NCI-H2029 (cell line): Measurements from ENCODE around the gene YLPM1.
"Not testable (repeated sequence)": the region's sequence is repeated elsewhere in the genome, so short reads cannot be mapped to it uniquely, and the experiment has no call there.

Experiments used
- DNase-seq: peaks from one replicate; lab custom pipeline; 2025; lab: John Stamatoyannopoulos, UW

The YLPM1 gene

DNA sequence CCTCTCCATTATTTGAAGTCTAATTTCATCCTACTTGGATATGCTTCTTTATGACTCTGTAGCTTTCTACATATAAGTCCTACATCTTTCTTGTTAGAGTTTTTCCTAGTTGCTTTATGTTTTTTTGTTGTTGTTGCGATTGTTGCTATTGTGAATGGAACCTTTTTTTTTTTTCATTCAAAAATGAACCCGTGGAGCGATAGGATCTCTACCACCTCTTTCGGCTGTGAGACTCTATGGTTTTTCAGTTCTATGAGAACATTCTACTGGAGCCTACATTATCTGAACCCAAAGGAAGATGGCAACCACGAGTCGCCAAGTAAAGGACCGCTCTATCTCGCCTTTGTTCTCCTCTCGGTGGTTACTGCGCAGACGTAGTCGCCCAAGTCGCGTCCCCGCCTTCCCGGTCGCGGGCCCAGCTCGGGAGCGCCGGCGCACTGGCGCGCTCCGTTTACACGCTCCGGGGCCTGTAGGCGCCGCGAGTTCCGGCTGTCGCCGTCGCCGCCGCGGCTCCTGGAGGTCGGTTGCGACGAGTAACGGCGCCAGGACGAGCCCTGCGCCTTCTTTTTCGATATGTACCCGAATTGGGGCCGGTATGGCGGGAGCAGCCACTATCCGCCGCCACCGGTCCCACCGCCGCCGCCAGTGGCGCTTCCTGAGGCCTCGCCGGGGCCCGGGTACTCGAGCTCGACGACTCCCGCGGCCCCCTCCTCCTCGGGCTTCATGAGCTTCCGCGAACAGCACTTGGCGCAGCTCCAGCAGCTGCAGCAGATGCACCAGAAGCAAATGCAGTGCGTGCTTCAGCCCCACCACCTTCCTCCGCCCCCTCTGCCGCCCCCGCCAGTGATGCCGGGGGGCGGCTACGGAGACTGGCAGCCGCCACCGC lies at the start of gene YLPM1:
TSS of gene YLPM1 (plus strand) at position 400 of the 886 bp plus-strand sequence. CDS start at position 574, 174 bp downstream.
- peak; percentile 83 for DNase-seq

- no peak for DNase-seq
Observed at GRCh38 chr14:74713395-74713735, 49.8 kb upstream of the YLPM1 start.

DNA sequence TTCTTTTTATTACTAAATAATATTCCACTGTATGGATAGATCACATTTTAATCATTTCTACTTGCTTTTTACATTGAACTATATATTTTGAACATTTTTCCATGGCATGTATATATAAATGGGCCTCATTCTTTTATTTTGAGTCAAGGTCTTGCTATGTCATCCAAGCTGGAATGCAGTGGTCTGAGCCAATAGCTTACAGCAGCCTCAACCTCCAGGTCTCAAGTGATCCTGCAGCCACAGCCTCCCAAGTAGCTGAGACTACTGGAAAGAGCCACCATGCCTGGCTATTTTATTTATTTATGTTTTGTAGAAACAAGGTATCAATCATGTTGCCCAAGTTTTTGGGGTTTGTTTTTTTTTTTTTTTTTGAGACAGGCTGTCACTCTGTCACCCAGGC lies 42.6 kb upstream of the YLPM1 start:
- DNase-seq: no peak

GRCh38 chr14:74723134-74723533 lies 40.0 kb upstream of the YLPM1 start:
- DNase-seq: no peak

GRCh38 chr14:74732387-74732786 lies 30.7 kb upstream of the YLPM1 start:
- DNase-seq: no peak

DNA sequence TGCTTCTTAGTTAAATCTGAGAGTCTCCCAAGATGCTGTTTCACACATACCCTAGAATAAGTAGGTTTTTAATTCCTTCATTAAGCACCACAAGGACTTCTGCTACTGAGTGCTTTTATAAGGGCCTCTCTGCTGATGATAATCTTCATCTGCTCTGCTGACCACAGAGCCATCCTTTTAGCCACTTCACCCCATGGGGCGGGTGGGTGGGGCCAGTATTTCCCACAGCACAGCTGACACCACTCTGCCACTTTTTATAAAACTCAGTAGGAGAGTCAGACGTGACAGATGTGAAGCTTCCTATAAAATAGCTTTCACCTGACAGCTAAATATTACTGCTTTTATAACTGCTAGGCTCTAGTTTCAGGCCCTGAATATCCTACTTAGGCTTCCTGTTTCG lies 29.9 kb upstream of the YLPM1 start:
- no peak for DNase-seq

DNA sequence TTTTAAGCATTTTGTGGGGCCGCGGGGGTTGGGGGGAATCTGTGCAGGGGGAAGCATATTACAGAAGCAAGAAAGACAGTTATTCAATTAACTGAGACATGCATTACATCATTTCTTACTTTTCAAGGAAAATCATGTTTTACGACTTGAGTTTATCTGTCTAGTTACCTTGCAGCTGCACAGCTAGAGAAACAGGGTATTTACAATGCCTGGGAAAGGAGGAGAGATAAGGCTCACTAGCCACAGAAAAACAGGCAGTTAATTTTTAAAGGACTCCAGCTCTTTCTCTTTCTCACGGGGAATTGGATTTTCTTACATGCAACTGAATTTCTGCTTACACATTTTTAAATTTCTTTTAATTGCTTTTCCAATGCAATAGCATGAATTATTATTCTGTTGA lies 28.0 kb upstream of the YLPM1 start:
- DNase-seq: no peak

- DNase-seq: no peak
Observed at GRCh38 chr14:74737753-74738325, 25.3 kb upstream of the YLPM1 start.

- DNase-seq: no peak
Observed at GRCh38 chr14:74739293-74740030, 23.7 kb upstream of the YLPM1 start.

- no peak for DNase-seq
Observed at GRCh38 chr14:74747237-74747636, 15.9 kb upstream of the YLPM1 start.

- no peak for DNase-seq
Observed at GRCh38 chr14:74754157-74754556, 9.0 kb upstream of the YLPM1 start.

- no peak for DNase-seq
Observed at GRCh38 chr14:74754899-74755298, 8.2 kb upstream of the YLPM1 start.

GRCh38 chr14:74756326-74756725 lies 6.8 kb upstream of the YLPM1 start:
- no peak for DNase-seq

DNA sequence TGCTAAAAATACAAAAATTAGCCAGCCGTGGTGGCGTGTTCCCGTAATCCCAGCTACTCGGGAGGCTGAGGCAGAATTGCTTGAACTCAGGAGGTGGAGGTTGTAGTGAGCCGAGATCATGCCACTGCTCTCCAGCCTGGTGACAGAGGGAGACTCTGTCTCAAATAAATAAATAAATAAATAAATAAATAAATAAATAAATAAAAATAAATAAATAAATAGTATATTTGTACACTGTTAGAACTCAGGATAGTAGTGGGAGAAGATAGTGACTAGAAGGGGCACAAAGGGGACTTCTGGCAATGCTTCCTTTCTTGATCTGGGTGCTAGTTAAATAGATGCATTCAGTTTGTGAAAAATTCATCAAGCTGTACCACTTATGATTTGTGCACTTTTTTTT lies 4.6 kb upstream of the YLPM1 start:
- DNase-seq: not testable (repeated sequence)

- DNase-seq: no peak
Observed at GRCh38 chr14:74763803-74764531, 851 bp downstream of the YLPM1 start.

- DNase-seq: no peak
Observed at GRCh38 chr14:74765721-74766120, 2.6 kb downstream of the YLPM1 start.

- no peak for DNase-seq
Observed at GRCh38 chr14:74771399-74771798, 8.3 kb downstream of the YLPM1 start.

GRCh38 chr14:74784634-74785033 lies 21.5 kb downstream of the YLPM1 start:
- no peak for DNase-seq

DNA sequence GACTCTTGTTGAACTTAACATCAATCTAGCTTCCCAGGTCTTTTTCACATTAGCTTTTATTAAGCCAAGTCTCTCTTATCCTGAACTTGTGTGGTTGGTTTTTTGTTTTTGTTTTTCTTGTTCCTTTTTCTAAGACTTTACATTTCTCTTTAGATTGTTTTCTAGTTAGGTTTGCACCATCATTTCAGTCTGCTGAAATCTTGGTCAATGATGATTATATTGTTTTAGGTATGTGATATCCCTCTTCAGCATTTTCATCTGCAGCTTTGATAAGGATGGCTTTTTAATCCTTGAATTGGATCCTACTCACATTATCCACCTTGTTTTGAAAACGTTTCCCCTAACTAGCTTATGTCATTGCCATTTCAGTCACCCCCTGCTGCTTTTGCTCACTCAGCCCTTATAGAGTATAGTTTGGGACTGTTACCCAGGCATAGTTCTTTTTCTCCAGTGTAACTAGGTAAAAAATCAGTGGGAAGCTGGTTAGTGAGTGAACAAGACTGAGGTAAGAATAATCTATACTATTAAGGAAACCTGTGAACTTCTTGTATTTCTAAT lies 22.0 kb downstream of the YLPM1 start:
- no peak for DNase-seq

DNA sequence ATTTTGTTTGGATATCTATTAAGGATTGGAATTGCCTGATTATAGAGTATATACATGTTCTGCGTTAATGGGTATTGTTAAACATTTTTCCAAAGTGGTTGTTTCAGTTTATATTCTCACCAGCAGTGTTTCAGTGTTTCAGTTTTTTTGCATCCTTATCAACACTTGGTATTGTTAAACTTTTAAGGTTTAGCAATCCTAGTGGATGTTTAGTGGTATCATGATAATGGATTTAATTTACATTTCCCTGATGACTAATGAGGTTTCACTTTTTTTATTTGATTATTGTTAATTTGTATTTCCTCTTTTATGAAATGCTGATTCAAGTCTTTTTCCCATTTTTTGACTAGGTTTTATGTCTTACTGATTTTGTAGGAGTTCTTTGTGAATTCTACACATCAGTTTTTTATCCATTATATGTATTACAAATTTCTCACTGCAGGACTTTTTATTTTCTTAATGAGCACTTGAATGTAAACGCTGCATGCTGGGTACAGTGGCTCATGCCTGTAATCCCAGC lies 23.7 kb downstream of the YLPM1 start:
- no peak for DNase-seq

GRCh38 chr14:74792249-74793039 lies 29.3 kb downstream of the YLPM1 start:
- DNase-seq: no peak
